Esophagus muscularis mucosa (tissue), 3 donors: ENCODE results near the gene AXL.

Experiments used
- CTCF ChIP-seq, 3 experiments: fragments of 200-600 bp in 2 of 3; fragments of 450-650 bp in 1 of 3; sonication (generic) in 2 of 3; IDR thresholded peaks; one replicate each; pipeline ENCODE4 v1.5.1; 2017 to 2019; ENCODE audit warnings: antibody characterized with exemption in 3 of 3, mild to moderate bottlenecking in 2 of 3, moderate library complexity in 1 of 3
- POLR2A ChIP-seq: fragments of 450-650 bp; IDR thresholded peaks from one replicate; pipeline ENCODE4 v1.6.1; 2017; ENCODE audit warnings: antibody characterized with exemption, moderate library complexity, mild to moderate bottlenecking, low read depth

GRCh38 chr19:41276231-41276630 is 57.2 kb downstream of the AXL start:
- no peak for TF ChIP-seq POLR2A
- no peak for TF ChIP-seq CTCF (IDR thresholded peaks at IDR 0.05)
